ENCODE results near the gene ZFP92.
A peak's percentile ranks its signal among the peaks of the same experiment; 100 is the strongest.
"Not testable (repeated sequence)": the region's sequence is repeated elsewhere in the genome, so short reads cannot be mapped to it uniquely, and the experiment has no call there.

ZFP92 gene
- 2.7 to 10.9 reads per million in 2 donors for total RNA-seq

- peak; percentile 9 for DNase-seq
Observed at GRCh38 chrX:153411255-153411987, at the start of gene ZFP92. Gene ZFP92, plus strand, starts transcription at chrX:153411472. Its CDS starts 6,851 bp downstream, at chrX:153418323.

DNA sequence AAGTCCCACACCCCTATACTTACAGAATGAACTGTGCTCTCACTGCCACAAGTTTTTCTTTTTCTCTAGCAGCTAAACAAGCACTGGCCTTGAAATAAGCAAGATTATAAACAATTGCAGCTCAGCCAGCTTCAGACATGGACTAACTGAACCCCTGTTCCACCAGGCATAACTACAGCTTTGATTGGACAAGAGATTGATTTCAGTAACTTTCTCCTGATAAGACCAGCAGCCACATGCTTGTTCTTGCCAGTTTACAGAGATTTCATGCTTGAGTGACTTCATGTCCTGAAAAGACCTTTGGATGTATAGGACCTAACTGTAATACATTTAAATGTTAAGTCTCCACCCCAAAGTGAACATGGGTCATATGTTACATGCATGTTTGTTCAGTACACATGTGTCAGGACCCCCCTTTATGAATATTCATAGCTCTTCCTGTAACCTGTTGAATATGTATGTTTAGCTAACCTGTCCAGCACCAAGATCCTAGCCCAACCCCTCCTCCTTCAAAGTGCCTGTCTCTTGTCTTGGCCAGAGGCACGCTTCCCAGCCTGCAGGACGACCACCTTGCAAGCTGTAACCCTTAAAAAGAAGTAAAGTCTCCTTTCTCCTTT lies 49.4 kb upstream of the ZFP92 start:
- no peak for DNase-seq

DNA sequence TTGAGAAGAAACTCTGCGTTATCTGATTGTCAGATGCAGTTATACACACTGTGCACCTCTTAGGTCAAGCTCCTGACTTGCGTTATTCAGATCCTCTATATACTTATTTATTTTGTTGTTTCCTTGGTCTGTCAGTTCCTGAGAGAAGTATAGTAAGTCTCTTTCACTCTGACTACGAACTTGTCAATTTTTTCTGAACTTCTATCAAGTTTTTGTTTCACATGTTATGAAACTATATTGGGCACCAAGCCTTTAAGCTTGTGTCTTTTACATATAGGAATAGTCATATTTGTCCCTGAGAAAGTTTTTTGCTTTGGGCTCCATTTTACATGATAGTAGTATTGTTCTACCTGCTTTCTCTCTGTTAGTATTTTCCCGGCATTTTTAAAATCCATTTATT lies 45.6 kb upstream of the ZFP92 start:
- no peak for DNase-seq

GRCh38 chrX:153366119-153366518 lies 45.2 kb upstream of the ZFP92 start:
- DNase-seq = no peak

- DNase-seq = no peak
Observed at GRCh38 chrX:153366878-153367538, 44.3 kb upstream of the ZFP92 start.

- DNase-seq = no peak
Observed at GRCh38 chrX:153370293-153371055, 40.8 kb upstream of the ZFP92 start.

DNA sequence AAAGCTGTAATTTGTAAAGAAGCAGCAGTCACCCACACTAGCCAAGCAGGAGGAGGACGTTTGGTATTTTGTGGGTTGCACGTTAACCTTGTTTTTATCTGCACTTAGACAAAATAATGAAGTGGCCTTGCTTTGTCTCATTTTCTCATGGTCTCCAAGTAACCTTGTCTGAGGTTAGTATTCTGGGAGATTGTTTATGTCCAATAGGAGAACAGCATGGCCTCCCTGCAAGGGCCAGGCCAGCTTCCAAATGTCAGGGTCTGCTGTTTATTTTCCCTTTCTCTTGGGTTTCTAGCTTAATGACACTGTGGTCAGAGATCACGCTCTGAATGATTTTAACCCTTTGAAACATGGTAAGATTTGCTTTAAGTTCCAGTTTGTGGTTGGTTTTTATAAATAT lies 40.0 kb upstream of the ZFP92 start:
- DNase-seq = no peak

GRCh38 chrX:153372949-153373348 lies 38.3 kb upstream of the ZFP92 start:
- DNase-seq = no peak

- DNase-seq = no peak
Observed at GRCh38 chrX:153374426-153374825, 36.8 kb upstream of the ZFP92 start.

GRCh38 chrX:153375571-153375970 lies 35.7 kb upstream of the ZFP92 start:
- DNase-seq = no peak

DNA sequence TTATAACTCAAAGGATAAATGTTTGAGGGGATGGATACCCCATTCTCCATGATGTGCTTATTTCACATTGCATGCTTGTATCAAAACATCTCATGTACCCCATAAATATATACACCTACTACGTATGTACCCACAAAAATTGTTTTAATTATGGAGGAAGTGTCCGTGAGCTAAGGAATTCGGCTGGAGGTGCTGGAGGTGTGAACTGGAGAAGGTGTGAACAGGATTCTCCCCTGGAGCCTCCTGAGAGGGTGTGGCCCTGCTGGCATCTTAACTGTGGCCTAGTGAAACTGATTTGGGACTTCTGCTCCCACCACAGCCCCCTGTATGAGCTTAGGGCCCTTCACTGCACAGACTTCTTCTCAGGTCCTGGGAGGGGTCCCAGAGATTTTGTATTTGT lies 33.5 kb upstream of the ZFP92 start:
- DNase-seq = no peak

DNA sequence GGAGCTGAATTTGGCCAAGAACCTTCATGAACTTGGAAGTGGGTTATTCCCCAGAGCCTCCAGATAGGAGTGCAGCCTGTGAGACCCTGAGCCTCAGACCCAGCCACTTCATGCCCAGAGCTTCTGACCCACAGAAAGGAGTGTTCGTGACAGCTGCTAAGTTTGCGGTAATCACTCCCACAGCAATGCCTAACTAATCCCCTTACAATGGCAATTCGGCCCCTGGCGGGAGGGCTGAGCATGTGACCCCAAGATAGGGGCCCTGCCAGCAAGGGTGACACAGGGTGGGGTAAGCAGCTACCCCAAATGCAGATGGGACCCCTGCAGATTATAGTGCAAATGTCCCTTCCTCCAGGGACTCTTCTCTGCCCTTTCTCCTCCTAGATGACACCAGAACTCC lies 32.7 kb upstream of the ZFP92 start:
- DNase-seq = no peak

- no peak for DNase-seq
Observed at GRCh38 chrX:153379508-153379907, 31.8 kb upstream of the ZFP92 start.

GRCh38 chrX:153379971-153380581 lies 31.2 kb upstream of the ZFP92 start:
- no peak for DNase-seq

DNA sequence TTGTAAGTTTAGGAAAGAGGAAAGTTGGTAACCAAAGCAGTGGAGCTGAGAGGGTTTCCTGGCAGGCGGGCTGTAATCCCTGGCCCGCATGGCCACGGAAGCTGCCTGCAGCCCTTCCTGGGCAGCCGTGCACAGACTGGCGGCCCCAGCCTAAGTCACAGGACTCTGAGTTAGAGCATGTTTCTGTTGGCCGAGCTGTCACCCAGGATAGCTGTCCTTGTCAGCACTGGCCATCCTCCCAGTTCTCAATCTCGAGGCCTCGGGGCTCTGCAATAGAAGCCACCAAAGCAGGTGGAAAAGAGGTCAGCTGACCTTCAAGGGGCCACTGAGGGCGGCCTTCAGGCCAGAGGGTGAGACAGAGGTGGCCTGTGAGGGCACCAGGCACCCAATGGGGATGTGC lies 30.6 kb upstream of the ZFP92 start:
- no peak for DNase-seq

DNA sequence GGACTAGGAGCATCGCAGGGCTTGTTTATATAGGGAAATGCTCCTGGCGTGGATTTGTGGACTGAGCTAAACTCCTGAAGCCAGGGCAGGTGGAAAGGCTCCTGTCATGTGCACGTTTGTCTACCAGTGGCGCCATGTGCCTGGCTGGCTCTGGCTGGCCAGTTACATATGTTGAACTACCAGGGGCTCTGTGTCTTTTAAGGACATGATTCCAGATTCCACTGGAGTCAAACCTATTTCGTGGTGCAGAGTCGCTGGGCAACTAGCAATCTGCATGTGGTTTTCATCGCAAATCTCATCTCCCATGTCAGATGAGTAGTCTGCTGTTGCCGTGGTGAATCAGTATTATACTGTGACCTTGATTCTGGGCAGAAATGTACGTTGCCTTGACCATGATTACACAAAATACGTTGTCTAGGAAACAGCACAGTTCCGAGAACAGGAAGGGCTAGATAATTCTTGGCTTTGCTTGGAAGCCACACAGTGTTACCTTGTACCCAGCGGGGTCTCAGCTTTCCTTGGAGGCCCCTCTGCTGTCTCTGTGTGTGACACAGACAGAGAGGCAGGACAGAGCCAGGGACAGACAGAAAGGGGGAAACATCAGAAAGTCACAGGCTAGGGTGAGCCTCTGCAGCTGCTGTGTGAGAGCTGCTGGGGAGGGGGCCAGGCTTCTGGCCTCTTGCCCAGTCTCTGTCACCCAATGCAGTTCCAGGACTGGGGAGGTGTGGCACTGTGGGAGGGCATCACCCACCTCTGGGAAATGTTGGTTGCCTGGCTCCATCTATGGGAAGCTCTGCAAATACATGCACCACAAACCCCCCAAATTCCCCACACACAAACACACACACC lies 29.4 kb upstream of the ZFP92 start:
- no peak for DNase-seq

- DNase-seq = no peak
Observed at GRCh38 chrX:153382563-153383482, 28.4 kb upstream of the ZFP92 start.

- no peak for DNase-seq
Observed at GRCh38 chrX:153384390-153384789, 26.9 kb upstream of the ZFP92 start.

DNA sequence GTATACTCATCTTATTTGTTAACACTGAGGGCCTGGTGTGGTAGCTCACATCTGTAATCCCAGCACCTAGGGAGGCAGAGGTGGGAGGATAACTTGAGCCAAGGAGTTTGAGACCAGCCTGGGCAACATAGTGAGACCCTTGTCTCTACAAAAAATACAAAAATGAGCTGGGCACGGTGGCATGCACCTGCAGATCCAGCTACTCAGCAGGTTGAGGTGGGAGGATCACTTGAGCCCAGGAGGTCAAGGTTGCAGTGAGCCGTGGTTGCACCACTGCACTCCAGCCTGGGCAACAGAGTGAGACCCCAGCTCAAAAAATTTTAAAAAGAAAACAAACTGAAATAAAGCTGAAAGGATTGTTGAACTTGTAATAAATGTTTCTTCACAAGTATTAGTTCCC lies 26.3 kb upstream of the ZFP92 start:
- DNase-seq = not testable (repeated sequence)

GRCh38 chrX:153386097-153386496 lies 25.2 kb upstream of the ZFP92 start:
- DNase-seq = no peak

DNA sequence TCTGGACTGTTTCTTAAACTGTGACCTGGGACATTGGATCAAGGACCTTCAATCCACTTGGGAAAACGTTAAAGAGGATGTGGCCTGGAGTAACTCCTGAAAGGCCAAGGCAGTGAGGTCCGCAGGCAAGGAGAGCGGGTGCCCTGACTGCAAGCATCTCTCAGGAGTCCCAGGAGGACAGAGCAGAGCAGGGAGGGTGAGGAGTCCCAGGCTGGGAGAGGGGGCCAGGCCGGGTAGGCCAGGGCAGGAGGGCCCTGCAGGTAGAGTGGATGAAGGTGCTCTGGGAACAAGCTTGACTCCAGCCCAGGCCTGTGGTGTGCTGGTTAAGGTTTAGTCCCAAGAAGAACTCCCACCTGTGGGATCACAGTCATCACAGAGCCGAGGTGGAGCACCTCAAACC lies 23.9 kb upstream of the ZFP92 start:
- no peak for DNase-seq

Data from T-helper 9 cell (primary cell).